ENCODE results near the gene CMSS1.

Gene CMSS1

GRCh38 chr3:99910752-99911290 lies 93.2 kb downstream of the CMSS1 start:
- no peak for DNase-seq

GRCh38 chr3:99911433-99911832 lies 93.8 kb downstream of the CMSS1 start:
- no peak for DNase-seq

- no peak for DNase-seq
These were observed 98.3 kb downstream of the CMSS1 start for GRCh38 chr3:99915906-99916432.

- no peak for DNase-seq
These were observed 101.1 kb downstream of the CMSS1 start for GRCh38 chr3:99918715-99919114.

- no peak for DNase-seq
These were observed 102.0 kb downstream of the CMSS1 start for GRCh38 chr3:99919694-99920093.

- no peak for DNase-seq
These were observed 103.1 kb downstream of the CMSS1 start for GRCh38 chr3:99920481-99921376.

- no peak for DNase-seq
These were observed 103.7 kb downstream of the CMSS1 start for GRCh38 chr3:99921377-99921695.

- no peak for DNase-seq
These were observed 104.3 kb downstream of the CMSS1 start for GRCh38 chr3:99921986-99922385.

- no peak for DNase-seq
These were observed 106.2 kb downstream of the CMSS1 start for GRCh38 chr3:99923873-99924272.

- no peak for DNase-seq
These were observed 108.0 kb downstream of the CMSS1 start for GRCh38 chr3:99925584-99926230.

- no peak for DNase-seq
These were observed 110.2 kb downstream of the CMSS1 start for GRCh38 chr3:99927671-99928457.

GRCh38 chr3:99928771-99929744 lies 111.4 kb downstream of the CMSS1 start:
- DNase-seq = no peak

- DNase-seq = no peak
These were observed 112.1 kb downstream of the CMSS1 start for GRCh38 chr3:99929745-99930139.

GRCh38 chr3:99931059-99931458 lies 113.4 kb downstream of the CMSS1 start:
- DNase-seq = no peak

- DNase-seq = no peak
These were observed 116.5 kb downstream of the CMSS1 start for GRCh38 chr3:99933971-99934750.

GRCh38 chr3:99934975-99935797 lies 117.5 kb downstream of the CMSS1 start:
- no peak for DNase-seq

- no peak for DNase-seq
These were observed 120.7 kb downstream of the CMSS1 start for GRCh38 chr3:99938270-99938911.

GRCh38 chr3:99939876-99940275 lies 122.2 kb downstream of the CMSS1 start:
- DNase-seq = no peak

- no peak for DNase-seq
These were observed 122.7 kb downstream of the CMSS1 start for GRCh38 chr3:99940350-99940749.

GRCh38 chr3:99941211-99941610 lies 123.5 kb downstream of the CMSS1 start:
- no peak for DNase-seq

All from activated effector memory CD4-positive, alpha-beta T cell treated with anti-CD3 and anti-CD28 coated beads, Interleukin-2, amount 50 U/mL, for 16 hours (primary cell).